Kidney tubule cell (primary cell): ENCODE data around the gene UST.
A peak's percentile ranks its signal among the peaks of the same experiment; 100 is the strongest.
"Not testable (repeated sequence)": the region's sequence is repeated elsewhere in the genome, so short reads cannot be mapped to it uniquely, and the experiment has no call there.

Experiments
- DNase-seq: peaks from one replicate; pipeline ENCODE4 v3.0.0-alpha.2; 2018; ENCODE audit warnings: low spot score

Gene UST

GRCh38 chr6:149039025-149039424 is 292.2 kb downstream of the UST start:
- not testable (repeated sequence) for DNase-seq

GRCh38 chr6:149041953-149042352 is 295.1 kb downstream of the UST start:
- no peak for DNase-seq

- DNase-seq, result no peak
These were observed 296.8 kb downstream of the UST start for GRCh38 chr6:149043476-149044130.

- no peak for DNase-seq
These were observed 297.7 kb downstream of the UST start for GRCh38 chr6:149044528-149044927.

GRCh38 chr6:149045404-149045803 is 298.6 kb downstream of the UST start:
- no peak for DNase-seq

- DNase-seq, result no peak
These were observed 299.5 kb downstream of the UST start for GRCh38 chr6:149046164-149046821.

- DNase-seq, result peak; percentile 34
These were observed 300.0 kb downstream of the UST start for GRCh38 chr6:149046822-149047246.

GRCh38 chr6:149049230-149049629 is 302.4 kb downstream of the UST start:
- DNase-seq, result peak; percentile 44

- DNase-seq, result no peak
These were observed 303.3 kb downstream of the UST start for GRCh38 chr6:149050160-149050559.

GRCh38 chr6:149052350-149053106 is 305.7 kb downstream of the UST start:
- DNase-seq, result no peak

GRCh38 chr6:149053848-149054558 is 307.2 kb downstream of the UST start:
- no peak for DNase-seq

GRCh38 chr6:149054559-149055194 is 307.8 kb downstream of the UST start:
- DNase-seq, result peak; percentile 64

GRCh38 chr6:149055195-149055899 is 308.5 kb downstream of the UST start:
- DNase-seq, result no peak

GRCh38 chr6:149056777-149057463 is 310.1 kb downstream of the UST start:
- no peak for DNase-seq

- DNase-seq, result no peak
These were observed 310.6 kb downstream of the UST start for GRCh38 chr6:149057464-149057840.

- no peak for DNase-seq
These were observed 312.7 kb downstream of the UST start for GRCh38 chr6:149059557-149059956.

GRCh38 chr6:149060300-149060984 is 313.6 kb downstream of the UST start:
- DNase-seq, result no peak

- peak; percentile 83 for DNase-seq
These were observed 314.3 kb downstream of the UST start for GRCh38 chr6:149060985-149061760.

- no peak for DNase-seq
These were observed 315.1 kb downstream of the UST start for GRCh38 chr6:149061930-149062329.
